Activated B cell treated with CpG ODN at 0.5 μM for 24 hours (primary cell): ENCODE data around the gene HDAC4. TPM values are rescaled to one million over a fixed set of nuclear protein-coding genes. Genes with fewer than 3 reads are reported as not detected.

Experiments used
- ATAC-seq: fragments of 200-7000 bp; cut with Tn5 transposase; one replicate; pipeline ENCODE4 v1.10.0; 2021; ENCODE audit warnings: low read depth, mild to moderate bottlenecking, moderate library complexity
- CTCF ChIA-PET: fragments of 350-600 bp; sonication (Branson Sonifier 250); formaldehyde crosslinking; loops from one replicate; lab custom pipeline; 2021; ENCODE audit warnings: antibody characterized with exemption; lab: Charles Lee
- POLR2A ChIA-PET: fragments of 350-600 bp; sonication (Branson Sonifier 250); formaldehyde crosslinking; loops from one replicate; lab custom pipeline; 2021; ENCODE audit warnings: antibody characterized with exemption; lab: Charles Lee
- DNase-seq: peaks from one replicate; pipeline ENCODE4 v3.0.0; 2022
- H3K27ac Mint-ChIP-seq: one replicate; pipeline ENCODE4 v1.8.0; 2020; ENCODE audit warnings: mixed read lengths
- H3K27me3 Mint-ChIP-seq: one replicate; pipeline ENCODE4 v1.8.0; 2021; ENCODE audit warnings: mixed read lengths
- H3K36me3 Mint-ChIP-seq: one replicate; pipeline ENCODE4 v1.8.0; 2021; ENCODE audit warnings: low read depth, mixed read lengths
- H3K4me1 Mint-ChIP-seq: one replicate; pipeline ENCODE4 v1.8.0; 2021; ENCODE audit warnings: mixed read lengths
- H3K4me3 Mint-ChIP-seq: one replicate; pipeline ENCODE4 v1.8.0; 2020; ENCODE audit warnings: mild to moderate bottlenecking, mixed read lengths
- H3K9me3 Mint-ChIP-seq: one replicate; pipeline ENCODE4 v1.8.0; 2020; ENCODE audit warnings: mixed read lengths
- CTCF ChIP-seq: fragments of 200-600 bp; IDR thresholded peaks from one replicate; pipeline ENCODE4 v1.8.0; 2022; ENCODE audit warnings: antibody characterized with exemption, mild to moderate bottlenecking
- intact Hi-C: fragments of 100-400 bp; cut with micrococcal nuclease; formaldehyde crosslinking; loops from one replicate; pipeline ENCODE4 v1.15.1; 2024
- total RNA-seq: library from RNA; stranded (reverse); gene quantifications from 2 replicates; pipeline ENCODE4 v1.2.3, GENCODE V29; 2022

HDAC4 gene
- total RNA-seq, 1 donor from 2014 or later: 31.9 TPM

- intact Hi-C loops: no loop called here
- H3K4me3 Mint-ChIP-seq: no peak overlapping the region
Measured at GRCh38 chr2:239296020-239296932, 104.5 kb downstream of the HDAC4 start.

GRCh38 chr2:239295377-239296019, 105.3 kb downstream of the HDAC4 start:
- peaks cover 62% of the 10 kb centered on the region for H3K4me1 Mint-ChIP-seq
- H3K36me3 Mint-ChIP-seq: no peaks in the 10 kb centered on the region
- POLR2A ChIA-PET: interaction anchor here (0.7 to 2.3 kb wide), 3 partner anchors 9 to 105 kb away, joined by 3 to 10 read pairs (median 3); partner anchors contain the start of gene HDAC4
- no peak overlapping the region for H3K27ac Mint-ChIP-seq
- no peak for TF ChIP-seq CTCF
- CTCF ChIA-PET: no interaction called here
- DNase-seq: no peak
- ATAC-seq: no peak
- no peaks in the 10 kb centered on the region for H3K9me3 Mint-ChIP-seq
- no peak overlapping the region for H3K4me3 Mint-ChIP-seq
- intact Hi-C loops: no loop called here
- peaks cover 4% of the 10 kb centered on the region for H3K27me3 Mint-ChIP-seq

More at GRCh38 chr2:239296020-239296932, 104.5 kb downstream of the HDAC4 start:
- no peaks in the 10 kb centered on the region for H3K9me3 Mint-ChIP-seq
- no peak for TF ChIP-seq CTCF
- CTCF ChIA-PET: no interaction called here
- no peaks in the 10 kb centered on the region for H3K36me3 Mint-ChIP-seq
- H3K27ac Mint-ChIP-seq: no peak overlapping the region
- POLR2A ChIA-PET: interaction anchor here (0.7 kb wide), 1 partner anchor 8 kb away, joined by 3 read pairs; no protein-coding TSS in a partner anchor
- peaks cover 56% of the 10 kb centered on the region for H3K4me1 Mint-ChIP-seq
- DNase-seq: no peak
- H3K27me3 Mint-ChIP-seq: peaks cover 4% of the 10 kb centered on the region
- no peak for ATAC-seq

- CTCF ChIA-PET: interaction anchor here (1.3 to 2.2 kb wide), 3 partner anchors 21 to 75 kb away, joined by 3 to 12 read pairs (median 3); no protein-coding TSS in a partner anchor
- POLR2A ChIA-PET: interaction anchor here (0.9 to 2.4 kb wide), 8 partner anchors 8 to 106 kb away, joined by 3 to 10 read pairs (median 4); partner anchors contain the start of gene HDAC4
- H3K9me3 Mint-ChIP-seq: no peaks in the 10 kb centered on the region
- intact Hi-C loops: loop anchor here (1.0 kb wide), 4 partner anchors 9 to 107 kb away; partner anchors contain the start of gene HDAC4
- peaks cover 69% of the 10 kb centered on the region for H3K4me1 Mint-ChIP-seq
- TF ChIP-seq CTCF: no peak
- no peak for ATAC-seq
- H3K36me3 Mint-ChIP-seq: no peaks in the 10 kb centered on the region
- peaks cover 4% of the 10 kb centered on the region for H3K27me3 Mint-ChIP-seq
- no peak overlapping the region for H3K4me3 Mint-ChIP-seq
- DNase-seq: no peak
- H3K27ac Mint-ChIP-seq: no peak overlapping the region
Measured at GRCh38 chr2:239294571-239295054, 106.2 kb downstream of the HDAC4 start.

GRCh38 chr2:239293775-239294430, 106.9 kb downstream of the HDAC4 start:
- DNase-seq: no peak
- H3K36me3 Mint-ChIP-seq: no peaks in the 10 kb centered on the region
- peak overlapping the region; percentile 28 for H3K4me3 Mint-ChIP-seq
- POLR2A ChIA-PET: interaction anchor here (0.9 to 2.4 kb wide), 9 partner anchors 9 to 107 kb away, joined by 3 to 10 read pairs (median 4); partner anchors contain the start of gene HDAC4
- H3K9me3 Mint-ChIP-seq: no peaks in the 10 kb centered on the region
- no peak for TF ChIP-seq CTCF
- H3K27me3 Mint-ChIP-seq: peaks cover 4% of the 10 kb centered on the region
- ATAC-seq: peak; percentile 85
- CTCF ChIA-PET: interaction anchor here (0.6 to 2.2 kb wide), 5 partner anchors 9 to 75 kb away, joined by 3 to 12 read pairs (median 3); no protein-coding TSS in a partner anchor
- peaks cover 71% of the 10 kb centered on the region for H3K4me1 Mint-ChIP-seq
- no peak overlapping the region for H3K27ac Mint-ChIP-seq
- intact Hi-C loops: loop anchor here (1.0 kb wide), 4 partner anchors 9 to 107 kb away; partner anchors contain the start of gene HDAC4
